HUDEP-2 (cell line): ENCODE results near the gene SLMAP.

Experiments used
- DNase-seq, 76 experiments: peaks; one replicate each; lab custom pipeline; 2025; ENCODE audit not compliant: unreplicated experiment in 76 of 76; lab: John Stamatoyannopoulos, UW

Gene SLMAP, protein sequence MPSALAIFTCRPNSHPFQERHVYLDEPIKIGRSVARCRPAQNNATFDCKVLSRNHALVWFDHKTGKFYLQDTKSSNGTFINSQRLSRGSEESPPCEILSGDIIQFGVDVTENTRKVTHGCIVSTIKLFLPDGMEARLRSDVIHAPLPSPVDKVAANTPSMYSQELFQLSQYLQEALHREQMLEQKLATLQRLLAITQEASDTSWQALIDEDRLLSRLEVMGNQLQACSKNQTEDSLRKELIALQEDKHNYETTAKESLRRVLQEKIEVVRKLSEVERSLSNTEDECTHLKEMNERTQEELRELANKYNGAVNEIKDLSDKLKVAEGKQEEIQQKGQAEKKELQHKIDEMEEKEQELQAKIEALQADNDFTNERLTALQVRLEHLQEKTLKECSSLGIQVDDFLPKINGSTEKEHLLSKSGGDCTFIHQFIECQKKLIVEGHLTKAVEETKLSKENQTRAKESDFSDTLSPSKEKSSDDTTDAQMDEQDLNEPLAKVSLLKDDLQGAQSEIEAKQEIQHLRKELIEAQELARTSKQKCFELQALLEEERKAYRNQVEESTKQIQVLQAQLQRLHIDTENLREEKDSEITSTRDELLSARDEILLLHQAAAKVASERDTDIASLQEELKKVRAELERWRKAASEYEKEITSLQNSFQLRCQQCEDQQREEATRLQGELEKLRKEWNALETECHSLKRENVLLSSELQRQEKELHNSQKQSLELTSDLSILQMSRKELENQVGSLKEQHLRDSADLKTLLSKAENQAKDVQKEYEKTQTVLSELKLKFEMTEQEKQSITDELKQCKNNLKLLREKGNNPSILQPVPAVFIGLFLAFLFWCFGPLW

DNA sequence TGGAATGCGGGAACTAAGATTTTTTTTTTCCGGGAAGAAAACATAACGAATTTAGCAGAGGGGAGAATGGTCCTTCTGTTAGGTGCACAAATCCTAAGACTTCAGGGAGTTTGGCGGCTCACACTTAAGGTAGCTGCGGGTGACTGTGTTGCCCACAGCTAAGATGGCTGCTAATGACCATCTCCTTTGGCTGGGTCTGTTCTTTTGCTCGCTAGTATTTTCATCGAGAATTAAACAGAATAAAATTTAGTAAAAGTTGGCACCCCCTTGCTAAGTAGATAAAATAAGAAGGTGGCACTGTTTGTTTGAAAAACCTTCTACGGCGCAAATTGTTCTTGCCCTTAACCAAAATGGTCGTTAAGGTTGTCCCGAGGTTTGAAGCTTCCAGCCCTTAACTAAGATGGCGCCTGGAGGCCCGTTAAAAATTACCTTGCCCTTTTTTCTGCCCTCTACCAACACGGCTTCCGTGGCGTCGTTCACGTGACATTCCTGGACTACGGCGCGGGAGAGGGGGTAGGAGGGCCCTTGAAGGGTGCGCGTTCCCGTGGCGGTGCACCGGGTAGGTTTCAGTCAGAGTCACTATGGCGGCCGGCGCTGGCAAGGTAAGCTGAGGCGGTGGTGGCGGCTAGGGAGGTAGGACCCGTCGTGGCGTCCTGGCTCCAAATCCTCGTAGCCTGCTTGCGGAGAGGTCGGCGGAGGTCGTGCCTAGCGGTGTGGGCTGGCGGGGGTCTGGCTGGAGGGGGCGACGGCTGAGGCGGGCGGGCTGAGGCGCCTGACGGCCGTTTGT is at the start of gene SLMAP:
Gene SLMAP (plus strand): TSS at position 569 of the 787 bp plus-strand sequence. CDS start 1,343 bp downstream, outside the sequence.
- peak; percentile 26 to 96 (median 90) for DNase-seq

DNA sequence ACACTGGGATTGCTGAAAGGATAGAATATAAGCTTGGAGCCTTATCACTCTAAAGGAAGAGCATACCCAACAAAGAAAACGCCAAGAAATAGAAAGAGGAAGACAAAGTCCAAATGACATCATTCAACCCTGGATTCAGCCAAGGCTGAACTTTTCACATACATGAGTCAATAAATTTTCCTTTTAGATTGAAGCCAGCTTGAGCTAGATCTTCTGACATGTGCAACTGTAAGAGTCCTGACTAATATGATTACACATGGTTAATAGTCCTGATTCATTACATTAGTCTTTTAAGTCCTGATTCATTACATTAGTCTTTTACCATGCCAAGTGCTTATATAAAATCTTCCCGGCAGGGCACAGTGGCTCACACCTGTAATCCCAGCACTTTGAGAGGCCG is 49.6 kb upstream of the SLMAP start:
- no peak for DNase-seq

DNA sequence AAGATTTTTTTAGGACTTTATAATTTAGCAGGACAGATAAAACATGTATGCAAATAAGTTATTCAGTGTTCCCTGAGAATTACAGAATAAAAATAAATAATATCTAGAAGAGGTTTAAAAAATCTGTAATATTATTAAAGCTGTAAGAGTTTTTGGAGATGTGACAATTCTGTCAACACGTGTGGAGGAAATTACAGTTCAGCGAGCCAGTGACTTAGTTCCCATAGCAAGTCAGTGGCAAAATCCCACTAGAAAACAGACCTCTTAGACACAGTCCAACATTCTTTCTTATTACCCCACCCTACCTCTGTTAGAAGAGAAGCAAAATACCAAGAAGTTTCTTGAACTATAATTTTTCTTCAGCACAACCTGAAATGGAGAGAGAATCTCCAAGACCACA is 47.1 kb upstream of the SLMAP start:
- DNase-seq, result no peak

DNA sequence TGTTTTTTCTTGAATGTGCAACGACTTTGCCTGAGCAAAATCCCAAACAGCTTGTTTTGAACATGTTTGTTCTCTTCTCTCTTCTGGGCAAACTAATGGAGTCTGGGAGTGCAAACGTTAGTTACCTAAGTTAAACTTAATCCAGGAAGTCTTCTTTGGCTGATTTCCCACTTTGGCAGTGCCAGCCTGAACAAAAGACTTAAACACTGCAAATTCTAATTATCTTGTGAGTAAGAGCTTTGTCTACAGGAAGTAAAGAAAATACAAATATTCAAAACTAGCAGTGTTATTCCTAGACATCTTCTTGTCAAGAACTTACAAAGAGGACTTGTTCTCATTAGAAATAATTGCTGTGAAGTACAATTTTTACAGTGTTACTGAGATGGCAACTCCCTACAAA is 46.5 kb upstream of the SLMAP start:
- no peak for DNase-seq

DNA sequence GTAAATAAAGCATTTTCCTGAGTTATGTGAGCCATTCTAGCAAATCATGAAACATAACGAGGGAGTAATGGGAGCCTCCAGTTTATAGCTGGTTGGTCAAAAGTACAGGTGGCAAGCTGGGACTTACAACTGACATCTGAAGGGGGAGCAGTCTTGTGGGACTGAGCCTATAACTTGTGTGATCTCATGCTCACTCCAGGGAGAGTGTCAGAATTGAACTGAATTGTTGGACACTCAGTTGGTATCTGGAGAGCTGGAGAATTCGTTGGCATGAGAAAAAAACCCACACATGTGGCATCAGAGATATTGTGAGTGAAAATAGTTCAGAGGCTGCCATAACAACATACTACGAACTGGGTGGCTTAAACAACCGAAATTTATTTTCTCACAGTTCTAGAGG is 40.4 kb upstream of the SLMAP start:
- no peak for DNase-seq

DNA sequence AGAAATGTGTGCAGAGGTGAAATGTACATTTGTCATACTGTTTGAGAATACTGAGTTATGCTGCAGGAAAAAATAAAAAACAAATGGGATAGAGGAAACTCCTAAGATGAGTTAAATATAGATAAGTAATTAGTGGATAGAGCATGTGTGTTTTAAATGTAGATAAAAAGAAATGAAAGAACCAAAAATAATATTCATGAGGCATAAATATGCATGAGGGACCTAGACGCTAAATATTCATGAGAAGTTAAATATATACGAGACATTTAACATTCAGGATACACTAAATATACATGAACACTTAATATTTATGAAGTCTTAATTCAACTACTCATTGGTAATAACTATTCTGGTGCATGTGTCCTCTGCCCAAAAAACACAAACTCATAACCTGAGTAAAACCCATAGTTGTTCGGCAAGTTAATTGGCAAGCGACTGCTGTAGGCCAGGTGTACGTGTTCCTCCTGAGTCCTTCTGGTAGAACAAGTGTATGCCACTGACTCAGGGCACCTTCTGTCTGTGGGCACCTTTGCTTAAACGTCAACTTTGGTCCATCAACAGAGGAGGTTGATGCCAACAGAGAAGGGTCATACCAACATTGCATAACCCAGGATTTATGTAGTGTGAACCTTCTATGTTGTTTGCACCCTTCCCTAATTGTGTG is 38.8 kb upstream of the SLMAP start:
- no peak for DNase-seq

DNA sequence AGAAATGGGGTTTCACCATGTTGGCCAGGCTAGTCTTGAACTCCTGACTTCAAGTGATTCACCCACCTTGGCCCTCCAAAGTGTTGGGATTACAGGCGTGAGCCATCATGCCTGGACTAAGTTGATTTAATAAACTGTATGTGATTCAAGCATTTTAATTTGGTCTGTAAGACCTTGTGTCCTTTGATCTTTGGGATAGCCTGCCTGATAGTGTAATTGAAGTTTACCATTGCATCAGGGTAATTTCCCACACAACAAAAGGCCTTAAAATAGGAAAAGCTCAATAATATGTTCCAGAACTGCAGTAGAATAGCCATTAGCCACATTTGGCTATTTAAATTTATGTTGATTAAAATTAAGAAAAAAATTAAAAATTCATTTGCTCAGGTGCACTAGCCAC is 38.0 kb upstream of the SLMAP start:
- no peak for DNase-seq

DNA sequence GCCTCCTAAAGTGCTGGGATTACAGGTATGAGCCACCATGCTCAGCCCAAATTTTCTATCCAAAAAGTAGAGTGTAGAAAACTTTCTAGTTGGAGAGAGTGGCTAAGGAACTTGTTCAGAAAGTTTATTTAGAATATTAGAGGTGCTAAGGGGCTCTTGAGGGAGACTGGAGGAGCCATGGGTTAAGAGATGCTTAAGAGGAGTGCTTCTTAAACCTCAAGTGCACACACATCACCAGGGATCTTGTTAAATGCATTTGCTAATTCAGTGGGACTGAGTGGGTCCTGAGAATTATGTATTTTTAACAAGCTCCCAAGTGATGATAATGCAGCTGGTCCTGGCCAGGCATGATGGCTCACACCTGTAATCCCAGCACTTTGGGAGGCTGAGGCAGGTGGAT is 29.7 kb upstream of the SLMAP start:
- no peak for DNase-seq

DNA sequence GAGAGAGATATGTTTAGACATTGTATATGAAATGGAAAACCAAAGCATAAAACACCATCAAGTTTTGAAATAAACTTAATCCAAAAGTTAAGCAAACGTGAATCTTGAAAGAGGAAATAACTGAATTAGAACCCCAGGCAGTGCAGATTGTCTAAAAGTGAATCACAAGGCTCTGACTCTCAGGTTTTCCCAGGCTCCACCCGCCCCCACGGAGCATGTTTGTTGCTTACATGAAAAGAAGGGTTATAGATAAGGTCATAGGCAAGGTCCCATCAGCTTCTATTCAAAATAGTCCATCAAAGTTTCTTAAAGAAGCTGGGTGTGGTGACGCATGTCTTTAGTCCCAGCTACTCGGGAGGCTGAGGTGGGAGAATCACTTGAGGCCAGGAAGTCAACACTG is 29.0 kb upstream of the SLMAP start:
- DNase-seq, result no peak

DNA sequence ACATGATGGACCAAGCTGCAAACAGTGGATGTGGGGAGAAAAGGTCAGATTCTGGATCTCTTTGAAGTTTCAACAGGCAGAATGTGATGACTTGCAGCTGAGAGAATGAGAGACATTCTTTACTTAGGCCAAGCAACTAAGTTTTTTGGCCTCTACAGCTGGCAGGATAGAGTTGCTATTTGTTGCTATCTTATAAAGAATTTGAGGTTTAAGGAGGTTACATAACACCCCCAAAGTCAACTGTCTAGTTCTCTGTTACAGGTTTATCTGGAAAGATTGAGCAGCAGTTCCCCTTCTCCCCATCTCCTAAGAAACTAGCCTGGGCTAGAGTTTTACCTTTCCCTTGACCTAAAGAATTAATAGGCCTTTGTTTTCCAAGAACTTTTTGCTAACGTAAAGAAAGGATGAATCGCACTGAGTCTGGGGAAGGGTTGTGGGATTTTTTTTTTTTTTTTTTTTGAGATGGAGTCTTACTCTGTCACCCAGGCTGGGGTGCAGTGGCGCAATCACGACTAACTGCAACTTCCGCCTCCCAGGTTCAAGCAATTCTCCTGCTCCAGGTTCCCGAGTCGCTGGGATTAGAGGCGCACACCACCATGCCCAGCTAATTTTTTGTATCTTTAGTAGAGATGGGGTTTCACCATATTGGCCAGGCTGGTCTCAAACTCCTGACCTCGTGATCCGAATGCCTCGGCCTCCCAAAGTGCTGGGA is 26.6 kb upstream of the SLMAP start:
- no peak for DNase-seq

DNA sequence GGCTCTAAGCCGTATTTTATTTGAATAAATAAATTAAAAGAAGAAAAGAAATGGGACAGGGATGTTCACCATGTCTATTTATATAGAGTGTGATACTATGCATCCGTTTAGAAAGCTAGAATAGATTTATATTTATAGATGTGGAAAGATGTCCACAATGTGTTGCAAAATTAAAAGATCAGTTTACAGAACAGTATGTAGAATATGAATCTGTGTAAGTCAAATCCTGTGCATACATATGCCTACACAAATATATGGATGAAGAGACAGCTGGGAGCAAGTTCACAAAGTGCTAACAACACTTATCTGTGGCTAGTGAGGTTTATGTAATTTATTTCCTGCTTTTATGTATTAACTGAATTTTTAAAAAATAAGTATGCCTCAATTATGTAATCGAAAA is 25.4 kb upstream of the SLMAP start:
- no peak for DNase-seq

DNA sequence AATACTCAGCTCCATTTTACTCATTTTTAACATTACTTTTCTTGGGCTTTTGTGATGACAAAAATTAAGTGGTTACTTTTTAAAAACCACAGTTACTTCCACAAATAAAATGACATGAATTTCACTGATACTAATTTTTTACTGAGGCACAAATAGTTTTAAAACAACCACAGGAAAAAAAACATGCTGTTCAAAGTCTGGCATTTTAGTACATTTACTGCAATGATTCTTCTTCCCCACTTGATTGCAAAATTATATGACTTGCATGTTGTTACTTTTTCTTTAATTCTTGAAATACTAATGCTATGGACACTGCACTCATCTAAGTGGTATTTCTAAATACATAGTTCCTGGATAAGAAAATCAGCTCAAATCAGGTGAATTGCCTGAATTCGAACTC is 24.8 kb upstream of the SLMAP start:
- DNase-seq, result no peak

DNA sequence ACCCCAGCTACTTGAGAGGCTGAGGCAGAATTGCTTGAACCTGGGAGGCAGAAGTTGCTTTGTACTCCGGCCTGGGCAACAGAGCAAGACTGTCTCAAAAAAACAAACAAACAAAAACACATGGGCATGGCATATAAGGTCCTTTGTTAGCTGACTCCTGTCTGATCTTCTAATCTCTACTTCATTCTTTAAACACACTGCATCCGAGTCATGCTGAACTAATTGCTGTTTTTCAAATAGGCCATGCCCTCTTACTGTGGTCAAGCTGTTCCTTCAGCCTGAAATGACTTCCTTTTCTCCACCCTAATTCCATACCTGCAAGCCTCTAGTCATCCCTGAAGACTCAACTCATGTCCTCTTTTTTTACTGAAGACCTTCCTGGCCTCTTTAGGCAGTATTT is 22.3 kb upstream of the SLMAP start:
- DNase-seq, result no peak

DNA sequence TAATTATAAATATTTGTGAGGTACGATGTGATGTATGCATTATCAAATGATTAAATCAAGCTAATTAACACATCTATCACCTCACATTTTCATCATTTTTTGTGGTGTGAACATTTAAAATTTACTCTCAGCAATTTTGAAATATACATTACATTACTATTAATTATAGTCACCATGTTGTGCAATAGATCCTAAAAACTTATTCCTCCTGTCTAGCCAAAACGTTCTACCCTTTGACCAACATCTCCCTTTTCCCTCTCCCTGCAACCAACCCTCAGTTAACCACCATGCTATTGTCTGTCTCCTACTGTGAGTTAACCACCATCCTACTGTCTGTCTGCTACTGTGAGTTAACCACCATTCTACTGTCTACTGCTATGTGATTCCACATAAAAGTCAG is 20.7 kb upstream of the SLMAP start:
- no peak for DNase-seq

DNA sequence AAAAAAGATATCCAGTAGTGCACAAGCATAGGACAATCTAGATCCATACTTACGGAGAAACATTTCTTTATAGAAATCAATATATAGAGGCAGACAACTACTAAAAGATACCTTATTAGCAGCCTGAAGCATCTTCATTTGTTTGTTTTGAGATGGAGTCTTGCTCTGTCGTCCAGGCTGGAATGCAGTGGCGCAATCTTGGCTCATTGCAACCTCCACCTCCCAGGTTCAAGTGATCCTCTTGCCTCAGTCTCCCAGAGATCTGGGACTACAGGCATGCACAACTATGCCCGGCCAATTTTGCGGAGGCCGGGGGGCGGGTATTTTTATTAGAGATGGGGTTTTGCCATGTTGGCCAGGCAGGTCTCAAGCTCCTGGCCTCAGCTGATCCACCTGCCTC is 18.3 kb upstream of the SLMAP start:
- no peak for DNase-seq

DNA sequence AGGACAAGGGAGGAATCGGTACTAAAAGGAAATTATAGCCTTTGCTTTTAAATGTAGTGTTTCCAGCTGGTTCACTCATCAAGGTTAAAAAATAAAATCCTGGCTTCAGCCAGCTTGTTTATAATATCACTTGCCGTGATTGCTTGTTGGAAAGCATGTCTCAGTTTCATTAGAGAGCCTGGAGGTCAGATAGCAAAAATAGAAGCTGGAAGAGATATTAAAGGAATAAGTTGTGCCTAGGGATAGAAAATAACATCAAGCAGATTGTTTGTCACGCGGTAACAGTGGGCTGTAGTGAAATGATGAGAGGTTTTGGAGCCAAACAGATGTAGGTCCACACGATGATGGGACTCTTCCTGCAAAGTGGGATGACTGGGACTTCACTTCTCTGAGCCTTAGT is 17.7 kb upstream of the SLMAP start:
- no peak for DNase-seq

DNA sequence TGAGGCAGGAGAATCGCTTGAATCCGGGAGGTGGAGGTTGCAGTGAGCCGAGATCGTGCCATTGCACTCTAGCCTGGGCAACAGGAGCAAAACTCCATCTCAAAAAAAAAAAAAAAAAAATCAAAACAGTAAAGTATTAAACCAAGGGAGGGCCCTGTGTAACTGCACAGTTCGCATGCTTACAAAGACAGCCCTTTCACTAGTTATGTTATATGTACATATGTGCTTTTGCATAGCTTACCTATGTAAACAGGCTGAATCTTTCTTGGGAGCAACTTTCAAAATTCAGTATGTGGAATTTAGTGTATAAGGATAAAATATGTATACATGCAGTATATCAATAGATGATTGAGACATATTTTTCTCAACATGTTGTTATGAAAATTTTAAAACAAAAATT is 16.1 kb upstream of the SLMAP start:
- DNase-seq, result no peak

DNA sequence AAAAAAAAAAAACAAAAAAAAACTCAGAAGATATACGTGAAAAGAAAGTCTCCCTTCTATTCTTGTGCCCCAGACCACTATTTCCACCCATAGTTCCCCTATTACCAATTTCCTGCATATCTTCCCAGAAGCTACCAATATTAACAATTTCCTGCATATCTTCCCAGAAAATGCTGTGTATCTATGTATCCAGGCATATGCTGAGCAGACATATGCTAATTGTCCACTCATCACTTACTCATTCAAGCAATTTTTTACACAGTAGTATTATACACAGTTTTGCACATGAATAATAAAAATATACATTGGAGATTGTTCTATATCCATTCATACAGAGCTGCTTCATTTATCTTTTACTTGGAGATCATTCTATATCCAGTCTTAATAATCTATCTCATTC is 12.6 kb upstream of the SLMAP start:
- DNase-seq, result no peak

DNA sequence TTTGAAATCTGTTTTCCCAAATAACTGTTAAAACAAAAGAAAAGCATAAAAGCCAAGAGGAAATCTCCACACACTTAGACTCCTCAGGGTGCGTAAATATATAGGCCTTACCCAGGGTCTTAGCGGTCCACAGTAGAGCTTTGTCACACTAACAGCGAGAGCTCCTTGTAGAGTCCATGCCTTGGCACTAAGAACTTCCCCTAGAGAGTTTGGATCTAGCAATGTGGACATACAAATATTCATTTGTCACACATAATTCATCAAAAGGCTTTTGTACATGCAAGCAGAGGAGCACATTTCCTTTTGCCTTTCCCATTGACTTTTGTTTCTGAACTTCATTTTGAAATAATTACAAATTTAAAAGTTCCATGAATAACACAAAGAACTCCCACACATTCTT is 11.0 kb upstream of the SLMAP start:
- DNase-seq, result no peak
